Ramos (cell line): Measurements from ENCODE around the gene SDK1.

Source experiments
- in situ Hi-C: fragments of 300-500 bp; cut with MboI; formaldehyde crosslinking; loops from one replicate; pipeline ENCODE4 v1.14.3; 2022; ENCODE audit warnings: low sequenced_read_pairs; ENCODE audit not compliant: unreplicated experiment

The SDK1 gene

GRCh38 chr7:4191046-4191445, 890.0 kb downstream of the SDK1 start:
- in situ Hi-C loops: no loop called here

- in situ Hi-C loops: no loop called here
These were observed 890.5 kb downstream of the SDK1 start for GRCh38 chr7:4191525-4191924.

- in situ Hi-C loops: no loop called here
These were observed 894.6 kb downstream of the SDK1 start for GRCh38 chr7:4195660-4196059.

- in situ Hi-C loops: no loop called here
These were observed 895.2 kb downstream of the SDK1 start for GRCh38 chr7:4196121-4196819.

- in situ Hi-C loops: no loop called here
These were observed 897.2 kb downstream of the SDK1 start for GRCh38 chr7:4198301-4198700.

- in situ Hi-C loops: no loop called here
These were observed 899.6 kb downstream of the SDK1 start for GRCh38 chr7:4200546-4201094.

GRCh38 chr7:4201566-4201965, 900.5 kb downstream of the SDK1 start:
- in situ Hi-C loops: no loop called here

GRCh38 chr7:4202154-4202736, 901.2 kb downstream of the SDK1 start:
- in situ Hi-C loops: no loop called here

- in situ Hi-C loops: no loop called here
These were observed 901.9 kb downstream of the SDK1 start for GRCh38 chr7:4202954-4203353.

- in situ Hi-C loops: no loop called here
These were observed 902.8 kb downstream of the SDK1 start for GRCh38 chr7:4203626-4204512.

GRCh38 chr7:4204513-4205165, 903.6 kb downstream of the SDK1 start:
- in situ Hi-C loops: no loop called here

- in situ Hi-C loops: no loop called here
These were observed 904.8 kb downstream of the SDK1 start for GRCh38 chr7:4205828-4206227.

- in situ Hi-C loops: no loop called here
These were observed 906.0 kb downstream of the SDK1 start for GRCh38 chr7:4207011-4207410.

GRCh38 chr7:4208086-4208485, 907.0 kb downstream of the SDK1 start:
- in situ Hi-C loops: no loop called here

GRCh38 chr7:4208586-4208985, 907.5 kb downstream of the SDK1 start:
- in situ Hi-C loops: no loop called here

GRCh38 chr7:4209126-4209525, 908.1 kb downstream of the SDK1 start:
- in situ Hi-C loops: no loop called here

GRCh38 chr7:4209966-4210365, 908.9 kb downstream of the SDK1 start:
- in situ Hi-C loops: no loop called here

GRCh38 chr7:4210821-4211220, 909.8 kb downstream of the SDK1 start:
- in situ Hi-C loops: no loop called here

- in situ Hi-C loops: no loop called here
These were observed 910.2 kb downstream of the SDK1 start for GRCh38 chr7:4211261-4211660.

- in situ Hi-C loops: no loop called here
These were observed 911.3 kb downstream of the SDK1 start for GRCh38 chr7:4212376-4212775.
